Measurements from ENCODE around the gene AATF.
"Not testable (repeated sequence)": the region's sequence is repeated elsewhere in the genome, so short reads cannot be mapped to it uniquely, and the experiment has no call there.

The AATF gene

GRCh38 chr17:37052450-37052849, 103.7 kb downstream of the AATF start:
- DNase-seq, result no peak

- no peak for DNase-seq
These were observed 106.1 kb downstream of the AATF start for GRCh38 chr17:37054894-37055293.

DNA sequence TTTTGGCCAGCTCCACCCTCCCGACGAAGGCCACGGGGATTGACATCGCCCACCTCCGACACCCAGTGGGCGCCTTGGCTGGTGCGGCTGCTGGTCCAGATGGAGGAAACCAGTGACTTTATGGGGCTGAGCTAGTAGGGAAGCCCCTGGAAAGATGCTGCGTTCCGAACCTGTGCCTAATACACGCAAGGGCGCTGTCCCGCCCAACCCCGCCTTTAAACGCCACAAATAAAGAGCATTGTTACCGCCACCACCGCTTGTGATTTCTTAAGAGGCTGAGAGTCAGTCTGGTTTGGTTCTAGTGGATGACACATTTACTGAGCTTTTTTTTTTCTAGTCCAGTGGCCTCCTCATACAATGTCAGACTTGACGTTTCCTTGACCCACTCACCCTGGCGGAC, 107.9 kb downstream of the AATF start:
- DNase-seq, result no peak

- no peak for DNase-seq
These were observed 110.7 kb downstream of the AATF start for GRCh38 chr17:37059493-37059892.

GRCh38 chr17:37060094-37060493, 111.3 kb downstream of the AATF start:
- no peak for DNase-seq

- DNase-seq, result no peak
These were observed 112.2 kb downstream of the AATF start for GRCh38 chr17:37060928-37061327.

DNA sequence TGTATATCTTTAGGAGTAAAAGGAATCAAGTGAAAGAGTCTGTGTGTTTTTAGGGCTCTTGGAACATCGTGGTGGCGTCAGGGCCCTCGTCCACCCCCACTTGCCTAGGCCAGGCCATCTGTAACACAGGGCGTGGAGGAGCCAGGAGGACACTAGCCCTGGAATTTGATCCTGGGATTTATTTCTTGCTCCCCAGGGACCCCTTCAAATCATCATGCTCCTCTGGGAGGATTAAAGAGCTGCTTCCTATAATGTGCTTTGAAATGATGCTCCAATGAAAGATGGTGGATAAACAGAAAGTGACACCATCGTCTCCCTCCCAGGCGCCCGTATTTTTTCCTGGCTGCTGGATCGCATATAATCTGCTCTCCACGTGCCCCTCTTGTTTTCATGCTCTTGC, 113.3 kb downstream of the AATF start:
- DNase-seq, result no peak

DNA sequence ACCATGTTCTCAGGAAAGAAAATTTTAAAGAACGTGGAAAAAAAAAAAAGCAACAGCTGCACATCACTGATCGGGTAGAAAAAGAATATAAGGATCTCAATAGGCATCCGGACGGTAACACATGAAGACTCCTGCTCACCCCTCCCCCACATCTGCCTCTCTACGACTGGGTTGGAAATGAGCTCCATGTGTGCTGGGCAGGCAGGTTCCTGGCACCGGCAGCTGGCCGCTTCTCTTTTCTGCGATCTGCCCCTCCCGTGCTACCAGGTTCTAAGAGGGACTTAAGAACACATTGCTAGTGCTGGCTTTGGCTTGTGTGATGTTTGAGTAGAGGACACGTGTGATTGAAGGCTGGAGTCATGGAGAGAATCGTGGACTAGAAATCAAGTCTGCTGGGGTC, 115.5 kb downstream of the AATF start:
- no peak for DNase-seq

DNA sequence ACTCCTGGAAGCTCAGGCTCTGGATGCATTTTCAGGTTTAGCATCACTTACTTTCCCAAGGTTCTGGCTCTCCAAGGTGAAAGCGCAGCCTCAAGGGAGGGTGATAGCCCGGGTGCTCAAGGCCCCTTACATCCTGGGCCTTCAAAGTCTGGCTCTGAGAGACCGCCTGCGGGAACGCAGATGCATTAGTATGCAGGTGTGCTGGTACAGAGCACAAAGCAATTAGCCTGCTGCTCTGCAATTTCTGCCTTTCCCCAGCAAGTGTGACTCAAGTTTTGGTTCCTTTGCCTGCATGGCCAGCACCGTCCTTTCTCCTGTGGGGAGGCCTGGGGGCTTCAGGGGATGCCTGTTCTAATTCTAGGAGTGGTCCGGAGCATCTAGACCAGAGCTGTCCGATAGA, 116.2 kb downstream of the AATF start:
- no peak for DNase-seq

- no peak for DNase-seq
These were observed 117.0 kb downstream of the AATF start for GRCh38 chr17:37065486-37066321.

DNA sequence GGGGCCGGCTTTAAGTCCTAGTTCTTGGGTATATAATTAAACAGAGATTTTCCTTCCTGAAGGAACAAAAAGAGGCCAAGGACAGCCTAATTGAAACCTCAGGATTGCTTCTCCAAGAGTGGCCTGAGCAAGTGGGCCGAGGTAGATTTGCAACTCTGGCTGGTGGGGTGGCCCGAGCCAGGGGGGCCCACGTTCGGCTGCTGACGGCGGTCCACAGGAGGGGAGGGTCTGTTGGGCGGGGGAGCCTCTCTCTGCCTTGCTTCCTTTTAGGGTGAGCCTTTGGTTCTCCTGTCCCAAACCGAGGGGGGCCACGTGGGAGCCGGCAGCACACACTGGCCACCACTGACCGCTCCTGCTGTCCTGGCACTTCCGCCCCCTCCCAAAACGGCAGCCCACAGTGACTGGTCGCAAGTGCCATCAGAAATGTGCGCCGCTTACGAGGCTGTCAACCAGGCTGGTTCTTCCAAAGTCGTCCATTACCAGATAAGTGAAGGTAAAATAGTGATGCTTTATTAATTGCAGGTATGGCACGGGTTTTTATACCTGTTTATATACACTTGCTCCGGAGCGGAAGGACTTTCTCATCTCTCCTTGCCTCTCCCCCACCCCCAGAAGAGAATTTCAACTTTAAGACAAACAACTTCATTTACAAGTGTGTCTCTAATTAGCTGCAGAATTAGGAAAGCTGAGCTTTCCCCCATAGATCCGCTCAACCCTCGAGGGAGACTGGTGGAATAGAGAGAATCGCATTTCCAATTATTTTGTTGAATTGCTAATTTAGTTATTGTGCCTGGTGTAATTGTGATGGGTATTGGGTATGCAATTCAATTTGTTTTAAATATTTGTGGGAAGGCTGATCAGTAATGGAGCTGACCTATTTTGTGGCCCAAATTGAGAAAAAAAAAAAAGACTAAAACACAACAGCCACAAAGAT, 117.8 kb downstream of the AATF start:
- no peak for DNase-seq

DNA sequence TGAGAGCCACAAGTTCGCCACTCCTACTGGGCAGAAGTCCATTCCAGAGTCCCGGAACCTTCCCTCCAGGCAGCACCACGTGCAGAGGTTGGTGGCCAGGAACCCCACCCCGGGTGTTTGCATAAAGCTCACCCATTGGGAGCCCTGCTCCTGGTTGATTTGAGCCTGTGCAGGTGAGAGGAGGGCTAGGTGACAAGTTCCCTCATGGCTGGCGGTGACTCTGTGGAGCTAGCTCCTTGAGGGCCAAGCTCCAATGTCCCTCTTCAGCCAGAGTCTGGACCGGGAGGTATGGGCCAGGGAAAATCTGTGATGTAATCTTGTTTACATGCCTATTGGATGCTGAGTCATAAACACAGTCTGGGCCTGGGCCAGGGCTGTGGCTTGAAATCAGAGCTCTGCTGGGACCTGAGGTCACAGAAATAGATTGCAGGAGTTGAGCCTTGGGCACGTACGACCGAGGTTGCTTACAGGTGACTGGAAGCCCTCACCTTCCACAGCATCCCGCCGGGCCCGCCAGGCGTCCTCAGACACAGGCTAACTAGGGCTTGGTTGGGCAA, 118.9 kb downstream of the AATF start:
- no peak for DNase-seq

- DNase-seq, result no peak
These were observed 119.5 kb downstream of the AATF start for GRCh38 chr17:37068266-37068665.

DNA sequence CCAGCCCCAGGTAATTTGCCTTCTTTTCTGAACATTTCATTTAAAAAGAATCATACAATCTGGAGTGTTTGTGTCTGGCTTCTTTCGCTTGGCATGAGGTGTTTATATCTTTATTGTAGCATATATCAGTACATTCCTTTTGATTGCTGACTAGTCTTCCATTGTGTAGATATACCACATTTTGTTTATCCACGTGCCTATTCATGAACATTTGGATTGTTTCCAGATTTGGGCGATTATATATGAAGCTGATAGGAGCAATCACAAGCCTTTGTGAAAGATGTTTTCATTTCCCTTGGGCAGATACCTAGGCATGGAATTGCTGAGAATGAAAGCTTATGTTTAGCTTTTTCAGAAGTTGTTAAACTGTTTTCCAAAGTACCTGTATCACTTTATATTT, 120.3 kb downstream of the AATF start:
- DNase-seq, result no peak

DNA sequence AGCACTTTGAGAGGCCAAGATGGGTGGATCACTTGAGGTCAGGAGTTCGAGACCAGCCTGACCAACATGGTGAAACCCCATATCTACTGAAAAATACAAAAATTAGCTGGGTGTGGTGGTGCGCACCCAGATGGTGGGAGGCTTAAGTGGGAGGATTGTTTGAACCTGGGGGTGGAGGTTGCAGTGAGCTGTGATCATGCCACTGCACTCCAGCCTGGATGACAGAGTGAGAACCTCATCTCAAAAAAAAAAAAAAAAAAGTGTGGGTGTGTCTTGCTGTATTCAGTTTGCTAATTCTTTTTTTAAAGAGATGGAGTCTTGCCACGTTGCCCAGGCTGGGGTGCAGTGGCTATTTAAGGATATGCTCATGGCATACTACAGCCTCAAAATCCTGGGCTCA, 124.7 kb downstream of the AATF start:
- not testable (repeated sequence) for DNase-seq

DNA sequence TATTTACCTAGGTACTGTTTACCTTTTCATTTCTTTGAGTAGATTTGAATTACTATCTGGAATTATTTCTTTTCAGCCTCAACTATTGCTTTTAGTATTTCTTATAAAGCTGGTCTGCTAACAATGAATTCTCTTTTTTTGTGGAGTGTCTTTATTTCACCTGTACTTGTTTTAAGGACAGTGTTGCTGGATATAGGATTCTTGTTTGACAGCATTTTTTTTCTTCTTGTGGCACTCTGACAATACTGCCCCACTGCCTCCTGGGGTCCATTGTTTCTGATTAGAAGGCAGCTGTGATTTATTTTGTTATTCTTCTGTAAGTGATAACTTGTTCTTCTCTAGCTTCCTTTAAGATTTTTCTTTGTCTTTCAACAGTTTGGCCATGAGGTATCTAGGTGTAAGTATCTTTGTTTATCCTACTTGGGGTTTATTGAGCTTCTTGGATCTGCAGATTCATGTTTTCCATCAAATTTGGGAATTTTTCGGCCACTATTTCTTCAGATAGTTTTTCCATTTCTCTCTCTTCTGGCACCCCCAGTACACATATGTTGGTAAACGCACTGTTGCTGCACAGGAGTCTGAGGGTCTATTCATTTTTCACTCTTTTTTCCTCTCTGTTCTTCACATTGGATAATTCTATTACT, 130.4 kb downstream of the AATF start:
- no peak for DNase-seq

DNA sequence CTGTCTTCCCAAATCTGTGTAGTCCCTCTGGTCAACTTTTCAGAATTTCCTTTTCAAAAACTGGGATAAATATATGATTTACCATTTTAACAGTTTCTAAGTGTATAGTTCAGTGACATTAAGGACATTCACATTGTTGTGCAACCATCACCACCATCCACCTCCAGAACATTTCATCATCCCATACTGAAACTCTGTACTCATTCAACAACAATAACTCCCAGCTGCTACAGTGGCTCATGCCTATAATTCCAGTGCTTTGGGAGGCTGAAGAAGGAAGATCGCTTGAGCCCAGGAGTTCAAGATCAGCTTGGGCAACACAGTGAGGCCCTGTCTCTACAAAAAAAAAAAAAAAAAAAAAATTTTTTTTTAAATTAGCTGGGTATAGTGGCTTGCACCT, 131.0 kb downstream of the AATF start:
- DNase-seq, result no peak

DNA sequence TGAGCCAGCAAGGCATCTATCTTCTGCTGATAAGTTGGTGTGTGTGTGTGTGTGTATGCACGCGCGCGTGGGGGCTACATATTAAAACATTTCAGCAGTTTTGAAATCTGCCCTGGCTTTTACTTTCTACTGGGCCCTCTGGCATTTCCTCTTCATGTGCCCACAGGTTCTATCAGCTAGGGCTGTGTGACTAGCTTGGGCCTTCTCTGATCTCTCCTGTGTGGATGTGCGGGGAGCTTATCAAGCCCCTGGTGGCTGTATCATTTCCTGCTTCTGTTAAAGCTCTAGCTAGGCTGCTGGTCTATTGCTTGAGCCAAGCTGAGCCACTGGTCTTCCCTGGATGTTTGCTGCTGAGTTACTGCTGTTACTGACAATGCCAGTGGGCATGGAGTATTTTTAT, 132.5 kb downstream of the AATF start:
- peak; percentile 22 to 36 for DNase-seq

DNA sequence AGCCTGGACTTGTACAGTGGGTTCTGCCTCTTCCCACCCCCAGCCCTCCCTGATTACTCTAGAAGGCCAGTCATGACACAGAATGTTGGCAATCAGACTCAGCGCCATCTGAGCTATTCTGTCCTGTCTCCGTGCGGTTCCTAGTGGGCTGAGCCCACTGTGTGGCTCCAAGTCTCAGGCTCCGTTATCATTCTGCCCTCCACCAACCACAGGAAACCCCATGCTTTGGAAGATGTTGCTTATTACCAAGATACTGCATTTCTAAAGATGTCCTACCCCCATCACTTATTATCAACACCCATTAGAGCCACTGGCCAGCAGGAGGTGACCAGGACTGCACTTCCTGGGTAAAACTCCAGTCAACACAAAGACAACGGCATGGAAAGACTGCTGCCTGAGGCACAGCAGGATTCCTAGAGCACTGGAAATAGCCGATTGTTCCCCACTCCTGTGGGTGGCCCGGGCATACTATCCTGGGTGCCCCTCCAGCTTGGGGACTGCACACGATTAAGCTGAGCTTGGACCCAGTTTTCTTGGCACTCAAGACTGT, 133.6 kb downstream of the AATF start:
- DNase-seq, result no peak

GRCh38 chr17:37082985-37083384, 134.2 kb downstream of the AATF start:
- DNase-seq, result no peak

GRCh38 chr17:37083456-37083855, 134.7 kb downstream of the AATF start:
- no peak for DNase-seq

- no peak for DNase-seq
These were observed 135.6 kb downstream of the AATF start for GRCh38 chr17:37084372-37084771.

DNA sequence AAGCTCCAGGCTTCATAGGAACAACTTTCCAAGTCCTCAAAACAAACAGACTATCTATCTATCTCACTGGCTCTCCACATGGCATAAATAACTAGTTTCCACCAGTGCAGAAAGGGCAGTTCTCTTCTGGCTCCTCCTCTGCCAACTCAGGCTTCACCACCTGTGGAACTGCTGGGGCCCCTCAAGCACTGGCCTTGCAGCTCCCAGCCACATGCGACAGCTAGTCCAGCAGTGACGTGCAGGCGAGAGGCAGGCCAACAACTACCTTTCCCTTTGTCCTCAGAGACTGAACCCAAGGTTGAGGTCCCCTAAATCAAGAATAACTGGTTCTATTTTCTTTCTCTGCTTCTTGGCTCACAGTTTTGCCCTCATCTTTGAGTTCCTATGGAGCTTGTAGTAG, 137.6 kb downstream of the AATF start:
- no peak for DNase-seq
